GM18508 (cell line): ENCODE data around the gene HBZ.
"Not testable (repeated sequence)": the region's sequence is repeated elsewhere in the genome, so short reads cannot be mapped to it uniquely, and the experiment has no call there.

Source experiments
- ATAC-seq: cut with Tn5 transposase; IDR thresholded peaks from one replicate; pipeline ENCODE4 v1.9.1; 2021; ENCODE audit warnings: moderate number of reproducible peaks; ENCODE audit not compliant: insufficient read depth, unreplicated experiment

Gene HBZ

DNA sequence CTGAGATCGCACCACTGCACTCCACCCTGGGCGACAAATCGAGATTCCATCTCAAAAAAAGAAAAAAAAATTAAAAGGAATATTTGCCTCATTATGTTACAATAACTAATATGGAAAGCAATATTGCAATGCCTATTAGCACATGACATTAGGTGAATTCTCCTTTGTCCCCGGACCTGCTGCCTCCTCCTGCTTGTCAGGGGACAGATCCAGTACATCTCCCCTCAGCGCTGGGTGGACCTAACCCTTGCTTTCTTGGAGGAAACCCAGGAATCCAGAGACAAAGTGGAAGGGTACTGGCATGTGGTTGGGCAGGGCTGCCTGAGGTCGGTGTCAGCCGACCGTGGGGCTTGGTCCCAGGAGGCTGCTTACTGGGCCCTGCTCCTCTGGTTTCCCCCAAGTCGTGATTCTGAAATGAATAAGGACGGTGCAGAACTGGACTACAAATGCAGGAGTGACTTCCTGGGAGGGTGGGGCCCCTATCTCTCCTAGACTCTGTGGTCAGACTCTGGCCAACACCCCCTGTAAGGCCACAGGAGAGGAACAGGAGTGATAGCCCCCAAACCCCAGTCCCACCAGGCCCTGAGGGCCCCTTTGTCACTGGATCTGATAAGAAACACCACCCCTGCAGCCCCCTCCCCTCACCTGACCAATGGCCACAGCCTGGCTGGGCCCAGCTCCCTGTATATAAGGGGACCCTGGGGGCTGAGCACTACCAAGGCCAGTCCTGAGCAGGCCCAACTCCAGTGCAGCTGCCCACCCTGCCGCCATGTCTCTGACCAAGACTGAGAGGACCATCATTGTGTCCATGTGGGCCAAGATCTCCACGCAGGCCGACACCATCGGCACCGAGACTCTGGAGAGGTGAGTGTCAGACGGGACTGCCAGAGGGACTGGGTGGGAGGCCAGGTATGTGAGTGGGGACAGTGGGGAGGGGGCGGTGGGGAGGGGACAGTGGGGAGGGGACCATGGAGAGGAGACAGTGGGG is at the start of gene HBZ:
HBZ (plus strand) TSS at position 504 of the 988 bp plus-strand sequence; CDS start at position 770, 266 bp downstream.
- no peak for ATAC-seq

DNA sequence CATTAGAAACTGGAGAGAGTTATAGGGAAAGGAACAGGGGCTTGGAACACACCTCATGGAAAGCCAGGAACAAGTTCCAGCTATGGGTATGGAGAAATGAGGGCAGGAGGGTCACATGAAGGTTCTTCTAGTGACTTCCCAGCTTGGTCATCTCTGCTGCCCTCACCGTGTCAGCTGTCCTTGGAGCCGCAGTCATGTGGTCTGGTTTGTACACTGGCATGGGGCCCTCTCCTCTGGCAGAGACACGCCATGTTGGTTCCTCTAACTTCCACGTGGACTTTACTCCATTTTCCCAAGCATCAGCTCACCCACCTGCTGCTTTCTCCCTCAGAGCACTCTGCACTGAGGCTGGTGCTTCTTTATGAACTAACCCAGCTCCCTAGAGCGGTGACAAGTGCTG is 48.1 kb upstream of the HBZ start:
- ATAC-seq = no peak

DNA sequence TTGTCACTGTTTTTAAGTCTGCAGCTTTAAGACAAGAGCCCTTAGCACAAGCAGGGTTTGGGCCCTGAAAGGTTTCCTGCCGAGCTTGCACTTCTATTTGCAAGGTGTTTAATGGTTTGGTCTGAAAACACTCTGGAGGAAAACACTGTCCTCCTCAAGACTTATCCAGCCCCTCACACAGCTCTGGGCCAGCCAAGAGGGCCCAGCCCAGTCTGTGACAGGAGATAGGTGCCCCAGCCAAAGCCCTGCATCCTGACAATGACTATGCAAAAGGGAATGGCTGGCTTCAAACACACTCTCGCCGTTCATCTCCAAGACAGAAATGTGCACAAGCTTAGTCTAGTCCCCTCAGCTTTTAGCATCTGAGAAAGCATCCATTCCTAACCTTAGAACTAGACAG is 47.5 kb upstream of the HBZ start:
- no peak for ATAC-seq

DNA sequence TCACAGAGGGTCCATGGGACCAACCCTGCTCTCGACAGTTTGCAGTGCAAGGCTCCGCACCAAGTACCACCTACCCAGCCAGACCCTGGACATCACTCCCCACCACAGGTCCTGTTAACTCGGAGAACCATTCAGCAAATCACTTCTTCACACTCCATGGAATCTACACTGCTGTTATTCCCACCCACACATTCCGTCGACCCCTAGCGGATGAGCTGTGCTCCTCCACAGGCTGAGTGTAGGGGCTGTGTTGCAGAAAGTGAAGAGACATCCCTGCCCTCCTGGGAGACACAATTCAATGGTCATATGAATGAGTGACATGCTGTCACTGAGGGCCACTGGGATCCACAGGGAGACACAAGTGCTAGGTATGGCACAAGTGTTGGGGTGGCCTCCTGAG is 46.9 kb upstream of the HBZ start:
- ATAC-seq = no peak

GRCh38 chr16:106623-107324 is 45.7 kb upstream of the HBZ start:
- no peak for ATAC-seq

DNA sequence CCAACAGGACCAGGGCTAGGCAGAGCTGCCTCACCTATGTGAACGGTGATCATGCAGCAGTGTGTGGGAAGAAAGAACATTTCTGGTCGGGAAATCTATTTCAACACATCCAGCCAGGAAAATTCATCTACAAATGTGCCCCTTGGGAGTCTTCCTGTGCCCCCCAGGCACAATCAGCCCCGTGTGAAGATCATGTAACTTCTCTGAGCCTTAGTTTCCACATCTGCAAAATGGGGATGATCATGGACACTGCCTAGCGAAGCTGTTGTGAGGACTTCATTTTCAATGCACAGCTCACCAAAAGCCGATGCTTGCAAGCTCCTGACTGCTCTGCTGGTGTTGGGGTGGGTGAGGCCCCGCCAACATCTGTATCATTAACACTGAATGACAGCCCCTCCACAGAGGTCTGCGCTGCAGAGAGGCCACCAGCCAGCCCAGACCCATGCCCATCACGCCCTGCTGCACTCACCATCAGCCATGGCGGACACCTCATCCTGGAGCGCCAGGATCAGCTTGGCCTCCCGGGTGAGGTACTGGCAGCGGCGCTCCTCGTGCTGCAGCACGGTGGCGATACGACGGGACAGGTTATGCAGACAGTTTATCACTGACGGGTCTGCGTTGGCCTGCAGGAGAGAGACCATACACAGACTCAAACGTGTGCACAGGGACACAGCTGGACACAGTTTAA is 40.1 kb upstream of the HBZ start:
- no peak for ATAC-seq

DNA sequence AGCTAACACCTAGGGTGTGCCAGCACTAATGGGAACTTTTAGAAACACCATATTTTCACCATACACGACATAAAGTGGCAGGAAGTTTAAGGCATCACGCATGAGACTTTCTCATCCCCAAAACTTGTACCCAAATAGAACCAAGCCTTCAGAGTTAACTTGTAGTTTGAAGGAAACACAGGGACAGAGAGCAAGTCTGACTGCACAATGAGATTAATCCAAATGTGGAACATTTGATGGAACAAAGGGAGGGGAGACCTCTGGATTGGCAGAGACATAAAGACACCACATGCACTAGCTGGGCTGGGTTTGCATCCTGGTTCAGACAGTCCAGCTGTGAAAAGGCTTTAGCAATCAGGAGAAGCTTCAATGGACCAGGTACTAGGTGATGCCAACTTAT is 38.1 kb upstream of the HBZ start:
- no peak for ATAC-seq

DNA sequence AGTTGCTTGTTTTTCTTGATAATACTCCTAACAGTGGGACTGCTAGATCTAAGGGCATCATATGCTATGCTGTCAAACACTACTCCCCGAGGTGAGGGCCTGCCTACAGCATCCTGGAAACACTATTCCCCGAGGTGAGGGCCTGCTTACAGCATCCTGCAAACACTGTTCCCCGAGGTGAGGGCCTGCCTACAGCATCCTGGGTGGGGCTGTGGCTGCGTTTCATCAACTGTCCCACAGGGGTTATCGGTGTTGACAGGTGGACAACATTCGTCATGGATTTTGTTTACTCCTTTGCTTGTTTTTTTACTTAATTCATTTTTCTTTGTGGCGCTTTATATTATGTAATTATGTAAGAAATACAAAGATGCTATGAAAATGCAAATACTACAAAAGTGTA is 36.4 kb upstream of the HBZ start:
- no peak for ATAC-seq

- no peak for ATAC-seq
These were observed 34.8 kb upstream of the HBZ start for GRCh38 chr16:117379-118365.

GRCh38 chr16:118857-119256 is 33.6 kb upstream of the HBZ start:
- no peak for ATAC-seq

- no peak for ATAC-seq
These were observed 33.1 kb upstream of the HBZ start for GRCh38 chr16:119295-119694.

DNA sequence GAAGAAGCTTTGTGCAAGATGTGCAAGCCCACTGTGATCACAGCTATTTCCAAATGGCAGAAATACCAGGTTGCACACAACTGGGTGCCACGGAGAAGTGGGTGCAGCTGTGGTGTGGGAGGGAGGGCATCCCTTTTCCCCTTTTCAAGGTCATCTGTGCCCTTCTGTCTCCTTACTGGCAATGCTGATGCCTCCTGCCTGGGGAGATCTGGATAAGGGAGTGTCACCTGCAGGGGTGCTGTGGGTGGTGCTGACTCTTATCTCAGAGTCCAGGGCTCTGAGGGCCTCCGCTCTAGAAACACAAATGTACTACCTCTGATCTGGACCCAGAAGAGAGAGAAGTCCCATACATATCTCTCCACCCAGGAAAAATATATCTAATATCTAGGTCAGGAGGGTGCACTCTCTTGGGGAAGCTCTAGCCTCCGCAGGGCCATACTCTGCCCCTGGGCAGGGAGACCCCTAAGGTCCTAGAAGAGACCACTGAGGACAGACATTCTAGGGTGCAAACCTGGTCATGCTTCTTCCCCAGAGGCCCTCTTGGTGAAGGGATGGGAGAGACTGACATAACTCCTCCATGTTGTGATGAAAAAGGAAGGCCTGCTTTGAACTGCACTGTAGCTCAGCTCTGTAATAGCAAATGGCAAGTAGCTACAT is 32.5 kb upstream of the HBZ start:
- no peak for ATAC-seq

DNA sequence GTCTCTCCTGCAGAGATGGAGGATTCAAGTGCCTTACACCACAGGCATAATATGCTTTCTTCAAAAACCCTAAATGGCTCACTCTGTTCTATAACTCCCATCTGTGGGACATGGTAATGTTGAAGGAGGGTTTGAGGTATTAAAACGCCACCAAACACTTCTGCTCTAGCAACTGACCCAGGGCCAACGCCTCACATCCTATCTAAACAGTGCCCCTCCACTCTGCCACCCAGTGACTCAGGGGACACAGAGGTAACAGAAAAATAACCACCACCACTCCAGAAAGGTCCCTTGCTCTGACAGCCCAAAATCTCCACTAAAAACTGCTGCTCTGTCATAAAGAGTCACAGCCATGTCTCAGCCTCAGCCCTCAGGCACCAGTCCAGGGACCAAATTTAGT is 31.7 kb upstream of the HBZ start:
- ATAC-seq = no peak

DNA sequence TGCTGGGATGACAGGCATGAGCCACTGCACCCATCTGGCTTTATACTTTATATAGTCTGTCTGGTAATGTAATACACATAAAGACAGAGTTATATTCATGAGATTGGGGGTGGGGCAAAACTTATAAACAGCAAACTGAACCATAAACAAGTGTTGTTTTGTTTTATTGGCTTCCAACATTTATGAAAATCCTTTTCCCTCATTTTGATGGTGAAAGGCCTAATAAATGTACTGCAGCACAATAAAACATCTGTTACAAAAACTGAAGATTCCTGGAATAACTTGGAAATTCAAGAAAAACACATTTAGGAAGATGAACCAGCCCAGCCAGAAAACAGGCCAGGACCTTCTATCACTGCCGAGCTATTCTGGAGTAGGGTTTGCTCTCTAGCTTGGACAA is 30.1 kb upstream of the HBZ start:
- ATAC-seq = no peak

GRCh38 chr16:123558-124350 is 28.7 kb upstream of the HBZ start:
- not testable (repeated sequence) for ATAC-seq

- no peak for ATAC-seq
These were observed 27.4 kb upstream of the HBZ start for GRCh38 chr16:125011-125410.

GRCh38 chr16:129075-129474 is 23.4 kb upstream of the HBZ start:
- no peak for ATAC-seq

DNA sequence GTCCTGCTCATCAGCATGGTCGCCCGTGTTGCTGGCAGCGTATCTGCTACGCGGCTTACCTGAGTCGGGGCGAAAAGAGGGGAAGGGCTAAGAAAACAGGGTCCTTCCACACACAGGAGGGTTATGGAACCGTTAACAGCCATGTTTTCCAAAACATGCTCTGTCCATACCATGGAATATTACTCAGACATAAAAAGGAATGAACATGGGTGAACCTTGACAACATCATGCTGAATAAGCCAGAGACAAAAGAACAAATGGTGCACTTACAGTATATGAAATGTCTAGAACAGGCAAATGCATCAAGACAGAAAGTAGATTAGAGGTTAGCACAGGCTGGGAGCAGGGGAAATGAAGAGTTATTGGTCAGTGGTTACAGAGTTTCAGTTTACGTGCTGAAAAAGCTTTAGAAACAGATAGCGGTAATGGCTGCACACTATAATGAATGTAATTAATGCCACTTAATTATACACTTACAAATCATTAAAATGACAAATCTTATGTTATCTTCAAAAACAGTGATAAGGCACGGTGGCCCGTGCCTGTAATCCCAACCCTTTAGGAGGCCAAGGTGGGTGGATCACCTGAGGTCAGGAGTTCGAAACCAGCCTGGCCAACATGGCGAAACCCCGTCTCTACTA is 21.8 kb upstream of the HBZ start:
- no peak for ATAC-seq
